WERI-Rb-1 (cell line): ENCODE measurements around the gene PAIP2B.

Experiments used
- DNase-seq: peaks from one replicate; pipeline ENCODE4 v3.0.0-alpha.2; 2020
- H3K27ac ChIP-seq: fragments of 250-450 bp; sonication (Bioruptor Pico); 2 replicates; pipeline ENCODE4 v1.5.1; 2020; ENCODE audit warnings: mild to moderate bottlenecking, moderate library complexity
- H3K27me3 ChIP-seq: fragments of 250-450 bp; sonication (Bioruptor Pico); 2 replicates; pipeline ENCODE4 v1.5.1; 2021; ENCODE audit warnings: mild to moderate bottlenecking, low read depth, moderate library complexity; ENCODE audit not compliant: insufficient read depth, severe bottlenecking
- H3K36me3 ChIP-seq: fragments of 250-450 bp; sonication (Bioruptor Pico); 2 replicates; pipeline ENCODE4 v1.5.1; 2020; ENCODE audit warnings: mild to moderate bottlenecking, moderate library complexity
- H3K4me3 ChIP-seq: 2 replicates; pipeline ENCODE4 v1.5.1; 2011; ENCODE audit warnings: low read depth, mild to moderate bottlenecking, control low read depth, low read length
- H3K9me3 ChIP-seq: fragments of 250-450 bp; sonication (Bioruptor Pico); 2 replicates; pipeline ENCODE4 v1.5.1; 2021; ENCODE audit warnings: mild to moderate bottlenecking, moderate library complexity; ENCODE audit not compliant: severe bottlenecking
- CTCF ChIP-seq: IDR thresholded peaks from 2 replicates; pipeline ENCODE4 v1.5.1; 2011; ENCODE audit warnings: low read depth, mild to moderate bottlenecking, control low read depth, inconsistent platforms, low read length

PAIP2B gene

DNA sequence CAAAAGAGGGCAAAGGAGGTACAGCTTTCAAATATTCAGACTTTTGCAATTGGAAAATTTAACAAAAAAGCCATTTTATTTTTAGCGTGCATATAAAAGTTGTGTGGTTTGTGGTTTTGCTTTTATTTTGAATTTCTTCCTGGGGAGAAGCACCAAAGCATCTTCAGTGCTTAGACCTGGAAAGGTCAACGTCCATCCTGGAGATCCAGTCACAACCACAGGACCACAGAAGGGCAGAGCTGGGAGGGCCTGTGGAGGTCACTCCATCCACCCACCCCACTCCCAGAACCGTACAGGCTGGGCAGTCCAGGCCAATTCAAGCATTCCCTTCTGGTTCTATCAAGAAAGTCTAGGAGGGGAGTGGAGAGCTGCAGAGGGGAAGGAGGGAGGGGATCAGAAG is 52.7 kb downstream of the PAIP2B start:
- TF ChIP-seq CTCF, result no peak
- no peak overlapping the region for H3K4me3 ChIP-seq
- no peak overlapping the region for H3K27ac ChIP-seq
- H3K9me3 ChIP-seq, result no peaks in the 10 kb centered on the region
- H3K27me3 ChIP-seq, result no peaks in the 10 kb centered on the region
- H3K36me3 ChIP-seq, result no peaks in the 10 kb centered on the region
- DNase-seq, result no peak

- H3K9me3 ChIP-seq, result no peaks in the 10 kb centered on the region
- H3K36me3 ChIP-seq, result no peaks in the 10 kb centered on the region
- no peaks in the 10 kb centered on the region for H3K27me3 ChIP-seq
- DNase-seq, result no peak
- H3K27ac ChIP-seq, result no peak overlapping the region
- no peak for TF ChIP-seq CTCF
- no peak overlapping the region for H3K4me3 ChIP-seq
These were observed 53.8 kb downstream of the PAIP2B start for GRCh38 chr2:71173096-71173495.

- Histone ChIP-seq H3K27me3 (no peaks in the 10 kb centered on the region), H3K9me3 (no peaks in the 10 kb centered on the region), H3K36me3 (no peaks in the 10 kb centered on the region), H3K4me3 (no peak overlapping the region), H3K27ac (no peak overlapping the region)
- TF ChIP-seq CTCF, result no peak
- DNase-seq, result no peak
These were observed 60.1 kb downstream of the PAIP2B start for GRCh38 chr2:71166812-71167211.

DNA sequence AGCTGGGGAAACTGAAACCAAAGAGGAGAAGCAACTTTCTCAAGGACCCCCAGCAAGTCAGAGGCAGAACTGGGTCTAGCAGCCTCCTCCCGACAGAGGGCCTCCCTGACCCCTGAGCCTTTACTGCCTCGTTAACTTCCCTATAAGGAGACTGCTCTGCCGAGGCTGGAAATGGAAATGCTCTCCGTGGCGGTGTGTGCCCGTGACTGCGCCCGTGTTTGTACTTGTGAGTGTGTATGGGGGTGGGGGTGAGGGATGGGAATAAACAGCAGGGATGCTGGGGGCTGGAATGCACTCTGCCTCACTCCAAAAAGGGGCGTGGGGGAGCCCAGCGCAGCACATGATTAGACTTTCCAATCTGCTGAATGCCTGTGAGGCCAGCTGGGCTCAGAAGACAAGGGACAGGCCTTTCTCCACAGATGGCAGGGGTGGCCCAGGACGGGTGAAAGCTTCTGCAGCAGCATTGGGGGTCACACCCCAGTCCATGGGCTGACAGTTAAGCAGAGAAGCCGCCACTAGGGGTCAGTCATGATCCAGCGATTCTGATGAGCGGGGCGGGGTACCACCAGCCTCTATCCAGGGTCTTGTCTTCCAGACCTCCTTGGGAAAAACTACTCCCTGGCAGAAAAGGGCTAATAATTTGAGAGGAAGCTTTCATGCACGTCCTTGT is 69.6 kb downstream of the PAIP2B start:
- Histone ChIP-seq H3K4me3 (no peak overlapping the region), H3K27me3 (no peaks in the 10 kb centered on the region), H3K27ac (no peak overlapping the region), H3K36me3 (no peaks in the 10 kb centered on the region), H3K9me3 (no peaks in the 10 kb centered on the region)
- TF ChIP-seq CTCF, result peak; percentile 93
- DNase-seq, result peak; percentile 86

- peak; percentile 53 for DNase-seq
- Histone ChIP-seq H3K27me3 (no peaks in the 10 kb centered on the region), H3K4me3 (no peak overlapping the region), H3K27ac (no peak overlapping the region), H3K9me3 (no peaks in the 10 kb centered on the region), H3K36me3 (no peaks in the 10 kb centered on the region)
- TF ChIP-seq CTCF, result no peak
These were observed 70.3 kb downstream of the PAIP2B start for GRCh38 chr2:71156573-71156972.

GRCh38 chr2:71155846-71156245 is 71.1 kb downstream of the PAIP2B start:
- Histone ChIP-seq H3K27me3 (no peaks in the 10 kb centered on the region), H3K27ac (no peak overlapping the region), H3K4me3 (no peak overlapping the region), H3K36me3 (no peaks in the 10 kb centered on the region; the same call in 1 of the 2 replicates), H3K9me3 (no peaks in the 10 kb centered on the region)
- no peak for TF ChIP-seq CTCF
- no peak for DNase-seq
